Panc1 (cell line): ENCODE results near the gene PMFBP1. TPM values are rescaled to one million over a fixed set of nuclear protein-coding genes. Genes with fewer than 3 reads are reported as not detected.

ENCODE experiments used
- ATAC-seq: fragments of 200-7000 bp; cut with Tn5 transposase; 2 replicates; pipeline ENCODE4 v1.9.1; 2020; ENCODE audit warnings: mild to moderate bottlenecking, moderate library complexity
- BruUV-seq: library from RNA; stranded (reverse); fragments of 400-500 nt; replicated peaks from 2 replicates; lab custom pipeline; 2021; lab: Mats Ljungman, UMichigan
- CTCF ChIA-PET: fragments of 300-600 bp; sonication (Branson Sonifier 250); formaldehyde crosslinking; loops from one replicate; lab custom pipeline; 2022; ENCODE audit warnings: antibody characterized with exemption; lab: Charles Lee
- POLR2A ChIA-PET: fragments of 300-600 bp; sonication (Branson Sonifier 250); formaldehyde crosslinking; loops from one replicate; lab custom pipeline; 2022; ENCODE audit warnings: antibody characterized with exemption; lab: Charles Lee
- DNase-seq: peaks from one replicate; pipeline ENCODE4 v3.0.0-alpha.2; 2010; ENCODE audit warnings: low read depth, low spot score
- H3K27ac ChIP-seq: 2 replicates; pipeline ENCODE4 v1.5.1; 2011; ENCODE audit warnings: mild to moderate bottlenecking, low read length, inconsistent platforms
- H3K27me3 ChIP-seq: fragments of 200-500 bp; sonication (Bioruptor generic); 2 replicates; pipeline ENCODE4 v1.6.0; 2014; ENCODE audit warnings: low read length, inconsistent platforms; ENCODE audit not compliant: control insufficient read depth, insufficient read depth
- H3K36me3 ChIP-seq: fragments of 200-500 bp; sonication (Bioruptor generic); 2 replicates; pipeline ENCODE4 v1.5.1; 2014; ENCODE audit warnings: inconsistent platforms, mild to moderate bottlenecking, low read length, moderate library complexity; ENCODE audit not compliant: control insufficient read depth, insufficient read depth
- H3K4me1 ChIP-seq: 2 replicates; pipeline ENCODE4 v1.5.1; 2011; ENCODE audit warnings: inconsistent platforms, mild to moderate bottlenecking, low read length, moderate library complexity; ENCODE audit not compliant: control insufficient read depth, insufficient read depth
- H3K4me3 ChIP-seq, 2 experiments: 2 replicates each; pipeline ENCODE4 v1.5.1; 2011 to 2012; ENCODE audit warnings: low read depth in 2 of 2, low read length in 2 of 2, mild to moderate bottlenecking in 2 of 2, inconsistent platforms in 1 of 2, moderate library complexity in 1 of 2
- H3K9me3 ChIP-seq: fragments of 200-500 bp; sonication (Bioruptor generic); 2 replicates; pipeline ENCODE4 v1.5.1; 2014; ENCODE audit warnings: low read depth, mild to moderate bottlenecking, inconsistent platforms, low read length, moderate library complexity; ENCODE audit not compliant: control insufficient read depth, insufficient read depth
- CTCF ChIP-seq: fragments of 450-650 bp; IDR thresholded peaks from 2 replicates; pipeline ENCODE4 v1.5.1; 2017; ENCODE audit warnings: mild to moderate bottlenecking
- POLR2AphosphoS5 ChIP-seq: IDR thresholded peaks from 2 replicates; pipeline ENCODE4 v1.6.1; 2012; ENCODE audit warnings: mild to moderate bottlenecking, low read depth, low read length, moderate library complexity
- REST ChIP-seq, 2 experiments: IDR thresholded peaks; 2 replicates each; pipeline ENCODE4 v1.6.1; 2011 to 2012; ENCODE audit warnings: low read depth in 2 of 2, control low read depth in 1 of 2, low read length in 1 of 2, mild to moderate bottlenecking in 1 of 2, moderate library complexity in 1 of 2; ENCODE audit not compliant: insufficient read depth in 1 of 2
- SIN3A ChIP-seq: IDR thresholded peaks from 2 replicates; pipeline ENCODE4 v1.6.1; 2012; ENCODE audit warnings: low read depth, mild to moderate bottlenecking, low read length, moderate library complexity, borderline replicate concordance; ENCODE audit not compliant: insufficient read depth
- TCF7L2 ChIP-seq: IDR thresholded peaks from 2 replicates; pipeline ENCODE4 v1.6.1; 2011; ENCODE audit warnings: mild to moderate bottlenecking, low read depth, low read length, inconsistent platforms
- in situ Hi-C: cut with HindIII; loops from 2 replicates; pipeline ENCODE4 v1.10.0; 2016; ENCODE audit warnings: low sequenced_read_pairs, low pct_unique_long_range_greater_than_20kb
- intact Hi-C: fragments of 100-400 bp; cut with micrococcal nuclease; formaldehyde crosslinking; loops from one replicate; pipeline ENCODE4 v1.10.0; 2022; ENCODE audit not compliant: unreplicated experiment
- total RNA-seq: library from RNA; stranded (reverse); gene quantifications from one replicate; pipeline ENCODE4 v1.2.1, GENCODE V29; 2021; ENCODE audit not compliant: unreplicated experiment

The PMFBP1 gene
- total RNA-seq, 1 experiment from 2014 or later: 0.10 TPM

GRCh38 chr16:72216767-72217166, 44.8 kb upstream of the PMFBP1 start:
- no peaks in the 10 kb centered on the region for H3K9me3 ChIP-seq
- no peaks in the 10 kb centered on the region; the same call in 1 of the 2 replicates for H3K27me3 ChIP-seq
- H3K36me3 ChIP-seq: no peaks in the 10 kb centered on the region
- DNase-seq: no peak
- no peak for TF ChIP-seq SIN3A
- CTCF ChIA-PET: no interaction called here
- no peak for ATAC-seq
- no peak overlapping the region for H3K27ac ChIP-seq
- POLR2A ChIA-PET: no interaction called here
- no TSS peak for BruUV-seq
- in situ Hi-C loops: no loop called here
- H3K4me1 ChIP-seq: no peaks in the 10 kb centered on the region
- H3K4me3 ChIP-seq: no peak overlapping the region
- intact Hi-C loops: no loop called here

DNA sequence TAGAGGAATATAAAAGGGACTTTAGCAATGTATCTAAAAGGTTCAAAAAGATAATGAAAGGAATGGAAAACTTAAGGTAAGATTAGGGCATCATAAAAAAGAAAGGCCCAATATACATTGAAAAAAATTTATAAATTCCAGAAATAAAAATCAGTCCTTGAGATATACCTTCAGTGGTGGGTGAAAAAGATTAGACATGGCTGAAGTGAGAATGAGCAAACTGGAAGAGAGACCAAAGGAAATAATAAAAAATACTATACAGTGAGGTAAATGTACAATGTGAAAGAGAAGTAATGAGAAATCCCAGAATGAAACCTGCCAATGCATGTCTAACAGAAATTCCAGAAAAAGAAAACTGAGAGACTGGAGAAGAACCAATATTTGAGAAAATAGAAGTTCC, 42.9 kb upstream of the PMFBP1 start:
- intact Hi-C loops: no loop called here
- TF ChIP-seq TCF7L2: no peak
- TF ChIP-seq SIN3A: no peak
- no peak for TF ChIP-seq REST (IDR thresholded peaks at IDR 0.05; ENCODE audit: insufficient read depth in 1 of 2, low read depth in 2 of 2, low read length in 1 of 2)
- TF ChIP-seq POLR2AphosphoS5: no peak
- TF ChIP-seq CTCF: no peak
- ATAC-seq (no peak), DNase-seq (no peak)
- no peaks in the 10 kb centered on the region for H3K36me3 ChIP-seq
- in situ Hi-C loops: no loop called here
- H3K27me3 ChIP-seq: no peaks in the 10 kb centered on the region; the same call in 1 of the 2 replicates
- ChIA-PET CTCF (no interaction called here), POLR2A (no interaction called here)
- H3K9me3 ChIP-seq: no peaks in the 10 kb centered on the region
- no peak overlapping the region for H3K27ac ChIP-seq
- H3K4me3 ChIP-seq: no peak overlapping the region
- no peaks in the 10 kb centered on the region for H3K4me1 ChIP-seq
- BruUV-seq: no TSS peak

- in situ Hi-C loops (no loop called here), intact Hi-C loops (no loop called here)
- Histone ChIP-seq H3K4me1 (no peaks in the 10 kb centered on the region), H3K36me3 (no peaks in the 10 kb centered on the region), H3K9me3 (no peaks in the 10 kb centered on the region), H3K27ac (no peak overlapping the region), H3K4me3 (no peak overlapping the region), H3K27me3 (no peaks in the 10 kb centered on the region; the same call in 1 of the 2 replicates)
- BruUV-seq: no TSS peak
- DNase-seq (no peak), ATAC-seq (no peak)
- ChIA-PET CTCF (no interaction called here), POLR2A (no interaction called here)
- TF ChIP-seq REST (IDR thresholded peaks at IDR 0.05; ENCODE audit: insufficient read depth in 1 of 2, low read depth in 2 of 2, low read length in 1 of 2): no peak
- TF ChIP-seq CTCF: no peak
These were observed 39.2 kb upstream of the PMFBP1 start for GRCh38 chr16:72211110-72211509.
